K562 (cell line): Measurements from ENCODE around the gene MOSPD3. TPM values are rescaled to one million over a fixed set of nuclear protein-coding genes. Genes with fewer than 3 reads are reported as not detected.

Experiments
- CBX3 ChIP-seq, 2 experiments: IDR thresholded peaks; 1 replicate in 1 of 2; 2 replicates in 1 of 2; pipeline ENCODE4 v1.6.1; 2012; ENCODE audit warnings: inconsistent platforms in 2 of 2, low read length in 2 of 2, borderline replicate concordance in 1 of 2, control low read depth in 1 of 2
- CTCF ChIP-seq, 3 experiments: IDR thresholded peaks in 2 of 3; conservative IDR thresholded peaks in 1 of 3; 2 replicates each; pipeline ENCODE4 v1.5.1; 2011 to 2012; ENCODE audit warnings: low read length in 3 of 3, mild to moderate bottlenecking in 3 of 3, control low read depth in 2 of 3, improper control_type of control experiment in 1 of 3, inconsistent platforms in 1 of 3, low read depth in 1 of 3, mixed read lengths in 1 of 3, moderate library complexity in 1 of 3; ENCODE audit not compliant: insufficient read depth in 2 of 3
- ETS1 ChIP-seq: conservative IDR thresholded peaks from 2 replicates; pipeline ENCODE4 v1.6.1; 2011; ENCODE audit warnings: low read depth, mild to moderate bottlenecking, low read length; ENCODE audit not compliant: control insufficient read depth
- MAZ ChIP-seq, 2 experiments: fragments of 450-650 bp in 1 of 2; sonication (generic) in 1 of 2; formaldehyde crosslinking; IDR thresholded peaks in 1 of 2; conservative IDR thresholded peaks in 1 of 2; 2 replicates each; pipeline versions ENCODE4 v1.4.0 to v1.5.0; 2020; ENCODE audit warnings: mild to moderate bottlenecking in 1 of 2, missing genetic modification reagents in 1 of 2
- RERE ChIP-seq: sonication (generic); formaldehyde crosslinking; IDR thresholded peaks from 2 replicates; pipeline ENCODE4 v1.8.0; 2023; ENCODE audit warnings: missing genetic modification reagents, mild to moderate bottlenecking, borderline replicate concordance
- SP1 ChIP-seq: sonication (generic); formaldehyde crosslinking; IDR thresholded peaks from 2 replicates; pipeline ENCODE4 v1.8.1; 2022; ENCODE audit warnings: mild to moderate bottlenecking, missing genetic modification reagents
- THRAP3 ChIP-seq: fragments of 450-650 bp; IDR thresholded peaks from 2 replicates; pipeline ENCODE4 v1.6.1; 2016; ENCODE audit warnings: mild to moderate bottlenecking, inconsistent platforms, borderline replicate concordance
- ZBTB17 ChIP-seq: fragments of 450-650 bp; formaldehyde crosslinking; IDR thresholded peaks from 2 replicates; pipeline ENCODE4 v1.4.0; 2020; ENCODE audit warnings: mild to moderate bottlenecking
- ZC3H4 ChIP-seq: sonication (generic); formaldehyde crosslinking; IDR thresholded peaks from 2 replicates; pipeline ENCODE4 v1.9.0; 2021; ENCODE audit warnings: missing genetic modification reagents, borderline replicate concordance
- ZNF263 ChIP-seq: sonication (generic); formaldehyde crosslinking; IDR thresholded peaks from 2 replicates; pipeline ENCODE4 v1.8.0; 2022; ENCODE audit warnings: mild to moderate bottlenecking, missing genetic modification reagents, borderline replicate concordance
- ZNF311 ChIP-seq: fragments of 250-450 bp; sonication (Bioruptor Pico); IDR thresholded peaks from 2 replicates; pipeline ENCODE4 v1.4.0; 2020; ENCODE audit warnings: mild to moderate bottlenecking, moderate library complexity
- polyA plus RNA-seq, 8 experiments: library from polyadenylated mRNA; depleted of rRNA in 4 of 8; stranded (reverse) in 5 of 8; unstranded in 3 of 8; fragments of >200 nt; fragmentation: Nextera tagmentation in 2 of 8; fragmentation: Illumina TruSeq in 1 of 8; extraction: Ambion mirVana in 2 of 8; extraction: Trizol in 1 of 8; gene quantifications; 2 replicates each; pipeline versions ENCODE4 v1.2.1 to v1.2.3, GENCODE V29; 2011 to 2014; ENCODE audit warnings: inconsistent platforms in 1 of 8, missing spikeins in 1 of 8
- total RNA-seq, 7 experiments: library from RNA; depleted of rRNA in 6 of 7; stranded (reverse); fragments of >200 nt in 6 of 7; fragmentation: Illumina TruSeq in 2 of 7; extraction: Trizol in 2 of 7; gene quantifications; 2 replicates each; pipeline versions ENCODE4 v1.2.1 to v1.2.3, GENCODE V29; 2011 to 2021; ENCODE audit warnings: low replicate concordance in 1 of 7

The MOSPD3 gene
- total and polyA plus RNA-seq, 9 of the 15 experiments (the other 6 are each of a cell fraction or from before 2014, with no cell fraction given) = 1.4 to 32.1 (median 7.3) TPM

GRCh38 chr7:100640517-100641440 lies 28.4 kb downstream of the MOSPD3 start (continued):
- TF ChIP-seq RERE (CRISPR knock-in tag) = peak; percentile 49; the same call in 1 of the 2 replicates
- peak; percentile 69; the same call in 1 of the 2 replicates for TF ChIP-seq SP1 (CRISPR knock-in tag)
- no peak for TF ChIP-seq CBX3 (IDR thresholded peaks at IDR 0.05; ENCODE audit: borderline replicate concordance in 1 of 2, low read length in 2 of 2)
- peak in 1 of 2 experiments; percentile 21; a peak in 2 of 4 replicates for TF ChIP-seq MAZ (CRISPR knock-in tag; conservative IDR thresholded peaks at IDR 0.05 in 1 of 2, IDR thresholded peaks at IDR 0.05 in 1 of 2)
- TF ChIP-seq ZBTB17 = peak; percentile 67; the same call in 1 of the 2 replicates
- TF ChIP-seq ZC3H4 (CRISPR knock-in tag) = peak; percentile 61; the same call in 1 of the 2 replicates
- peak; percentile 94 for TF ChIP-seq ZNF263 (CRISPR knock-in tag)
- TF ChIP-seq THRAP3 = no peak
- TF ChIP-seq CTCF (IDR thresholded peaks at IDR 0.05 in 2 of 3, conservative IDR thresholded peaks at IDR 0.05 in 1 of 3; ENCODE audit: insufficient read depth in 2 of 3, low read depth in 1 of 3, low read length in 3 of 3) = peak in 2 of 3 experiments; percentile 19 to 21; a peak in 2 of 6 replicates
- 0 out of 2 replicates have a peak, but pooled peaks have one; percentile 24 for TF ChIP-seq ZNF311 (CRISPR knock-in tag)
- TF ChIP-seq ETS1 = 0 out of 2 replicates have a peak, but pooled peaks have one; percentile 28
